A673 (cell line): ENCODE measurements around the gene CXCL3.

Experiments used
- EZH2 ChIP-seq: fragments of 200-600 bp; sonication (generic); IDR thresholded peaks from 2 replicates; pipeline ENCODE4 v1.6.1; 2017; ENCODE audit warnings: borderline replicate concordance, low read depth, mild to moderate bottlenecking, mixed read lengths, antibody characterized with exemption, low read length; ENCODE audit not compliant: poor library complexity, severe bottlenecking
- TF ChIP-seq, protein P1 (sequence below): fragments of 300-800, 200-600 bp; sonication (generic); conservative IDR thresholded peaks from 2 replicates; pipeline ENCODE4 v1.5.1; 2017; ENCODE audit warnings: low read depth, mild to moderate bottlenecking, antibody characterized with exemption, low read length, moderate library complexity, mixed read lengths

- TF ChIP-seq, protein P1, sequence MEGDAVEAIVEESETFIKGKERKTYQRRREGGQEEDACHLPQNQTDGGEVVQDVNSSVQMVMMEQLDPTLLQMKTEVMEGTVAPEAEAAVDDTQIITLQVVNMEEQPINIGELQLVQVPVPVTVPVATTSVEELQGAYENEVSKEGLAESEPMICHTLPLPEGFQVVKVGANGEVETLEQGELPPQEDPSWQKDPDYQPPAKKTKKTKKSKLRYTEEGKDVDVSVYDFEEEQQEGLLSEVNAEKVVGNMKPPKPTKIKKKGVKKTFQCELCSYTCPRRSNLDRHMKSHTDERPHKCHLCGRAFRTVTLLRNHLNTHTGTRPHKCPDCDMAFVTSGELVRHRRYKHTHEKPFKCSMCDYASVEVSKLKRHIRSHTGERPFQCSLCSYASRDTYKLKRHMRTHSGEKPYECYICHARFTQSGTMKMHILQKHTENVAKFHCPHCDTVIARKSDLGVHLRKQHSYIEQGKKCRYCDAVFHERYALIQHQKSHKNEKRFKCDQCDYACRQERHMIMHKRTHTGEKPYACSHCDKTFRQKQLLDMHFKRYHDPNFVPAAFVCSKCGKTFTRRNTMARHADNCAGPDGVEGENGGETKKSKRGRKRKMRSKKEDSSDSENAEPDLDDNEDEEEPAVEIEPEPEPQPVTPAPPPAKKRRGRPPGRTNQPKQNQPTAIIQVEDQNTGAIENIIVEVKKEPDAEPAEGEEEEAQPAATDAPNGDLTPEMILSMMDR = no peak
- no peak for TF ChIP-seq EZH2
Measured at GRCh38 chr4:73998040-73999011, 40.2 kb downstream of the CXCL3 start, which contains the start of gene CXCL5.
